Psoas muscle (tissue), 8 donors: Measurements from ENCODE around the gene TBC1D22A. TPM values are rescaled to one million over a fixed set of nuclear protein-coding genes. Genes with fewer than 3 reads are reported as not detected.
"Not testable (repeated sequence)": the region's sequence is repeated elsewhere in the genome, so short reads cannot be mapped to it uniquely, and the experiment has no call there.

Experiments used
- ATAC-seq, 4 donors: fragments of 200-7000 bp; cut with Tn5 transposase; one replicate each; pipeline ENCODE4 v1.9.1; 2020; ENCODE audit warnings: moderate library complexity in 3 of 4, mild to moderate bottlenecking in 2 of 4
- DNase-seq, 2 donors: peaks; one replicate each; pipeline ENCODE4 v3.0.0-alpha.2; 2020
- H3K27ac ChIP-seq: fragments of 200-600 bp; one replicate; pipeline ENCODE4 v1.8.0; 2022
- H3K27me3 ChIP-seq, 3 donors: fragments of 200-600 bp in 1 of 3; one replicate each; pipeline versions ENCODE4 v1.6.1 to v1.8.0; 2013 to 2022; ENCODE audit warnings: low read length in 2 of 3, mild to moderate bottlenecking in 2 of 3, moderate library complexity in 1 of 3; ENCODE audit not compliant: insufficient read depth in 3 of 3
- H3K36me3 ChIP-seq, 2 donors: fragments of 200-600 bp in 1 of 2; one replicate each; pipeline versions ENCODE4 v1.6.1 to v1.8.0; 2013 to 2022; ENCODE audit warnings: low read depth in 1 of 2, mild to moderate bottlenecking in 1 of 2, moderate library complexity in 1 of 2; ENCODE audit not compliant: insufficient read depth in 1 of 2
- H3K4me1 ChIP-seq: fragments of 200-600 bp; one replicate; pipeline ENCODE4 v1.8.0; 2022
- H3K4me3 ChIP-seq: fragments of 200-600 bp; one replicate; pipeline ENCODE4 v1.8.0; 2022; ENCODE audit warnings: mild to moderate bottlenecking
- H3K9me3 ChIP-seq: fragments of 200-600 bp; one replicate; pipeline ENCODE4 v1.8.0; 2022
- WGBS, 3 donors: extraction: QIAGEN DNeasy Blood & Tissue Kit; methylation state at CpG; one replicate each; pipeline versions ENCODE4 v1.1.6 to v1.1.7; 2013; 5-methylcytosine and 5-hydroxymethylcytosine counted together
- intact Hi-C, 2 donors: fragments of 100-400 bp; cut with DNase I; formaldehyde crosslinking; loops; one replicate each; pipeline versions ENCODE4 v1.11.0 to v1.14.2; 2022
- polyA plus RNA-seq, 3 donors: library from polyadenylated mRNA; stranded (reverse); fragments of 200-250 nt; gene quantifications; one replicate each; pipeline ENCODE4 v1.2.3, GENCODE V29; 2013
- total RNA-seq, 4 donors: library from RNA; stranded (reverse); fragmentation: NEBNext Ultra II Directional in 2 of 4; extraction: Animal tissue kit (Norgen Biotek cat#: 25700) in 2 of 4; gene quantifications; one replicate each; pipeline versions ENCODE4 v1.2.1 to v1.2.4, GENCODE V29; 2021 to 2023
- TF ChIP-seq, protein P1 (sequence below): fragments of 200-600 bp; IDR thresholded peaks from one replicate; pipeline ENCODE4 v1.8.0; 2022; ENCODE audit warnings: antibody characterized with exemption
- donor health status: healthy with polysubstance abuse.
- donor health status: DM: no; HTN: no; CAD: no; lungs with moderate emphysema.
- donor health status: Bipolar disorder and iron deficiency.
- donor health status: healthy.
- donor health status: DM: yes; HTN: yes; CAD: no.
- donor health status: DM: no; HTN: no; CAD: no.
- donor health status: DM: no; HTN: no; CAD: no.
- donor health status: DM: yes; HTN: yes; CAD: no.

Gene TBC1D22A
- total and polyA plus RNA-seq, 7 donors, result 11.7 to 25.0 (median 18.9) TPM

DNA sequence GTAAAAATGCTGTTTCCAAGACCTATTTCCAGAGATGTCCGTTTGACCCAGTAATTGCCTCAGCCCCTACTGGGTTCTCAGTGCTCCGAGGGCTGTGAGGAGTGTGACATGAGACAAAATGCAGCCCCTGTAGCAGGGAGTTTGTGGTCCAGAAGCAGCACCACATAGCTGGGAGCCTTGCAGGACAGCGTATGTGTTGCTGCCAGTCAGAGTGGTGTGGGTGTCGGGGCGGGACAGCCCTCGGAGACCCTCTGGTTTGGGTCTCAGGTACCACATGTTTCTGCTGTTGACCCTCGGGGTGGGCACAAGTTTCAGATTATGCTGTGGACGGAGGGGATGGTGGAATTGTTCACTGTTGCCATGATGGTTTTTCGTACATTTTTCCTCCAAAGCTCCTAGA is 17.2 kb downstream of the TBC1D22A start:
- H3K4me3 ChIP-seq, result no peak overlapping the region
- H3K27ac ChIP-seq, result no peak overlapping the region
- H3K27me3 ChIP-seq, result no peaks in the 10 kb centered on the region
- no peak for DNase-seq
- H3K9me3 ChIP-seq, result no peaks in the 10 kb centered on the region
- TF ChIP-seq, protein P1, sequence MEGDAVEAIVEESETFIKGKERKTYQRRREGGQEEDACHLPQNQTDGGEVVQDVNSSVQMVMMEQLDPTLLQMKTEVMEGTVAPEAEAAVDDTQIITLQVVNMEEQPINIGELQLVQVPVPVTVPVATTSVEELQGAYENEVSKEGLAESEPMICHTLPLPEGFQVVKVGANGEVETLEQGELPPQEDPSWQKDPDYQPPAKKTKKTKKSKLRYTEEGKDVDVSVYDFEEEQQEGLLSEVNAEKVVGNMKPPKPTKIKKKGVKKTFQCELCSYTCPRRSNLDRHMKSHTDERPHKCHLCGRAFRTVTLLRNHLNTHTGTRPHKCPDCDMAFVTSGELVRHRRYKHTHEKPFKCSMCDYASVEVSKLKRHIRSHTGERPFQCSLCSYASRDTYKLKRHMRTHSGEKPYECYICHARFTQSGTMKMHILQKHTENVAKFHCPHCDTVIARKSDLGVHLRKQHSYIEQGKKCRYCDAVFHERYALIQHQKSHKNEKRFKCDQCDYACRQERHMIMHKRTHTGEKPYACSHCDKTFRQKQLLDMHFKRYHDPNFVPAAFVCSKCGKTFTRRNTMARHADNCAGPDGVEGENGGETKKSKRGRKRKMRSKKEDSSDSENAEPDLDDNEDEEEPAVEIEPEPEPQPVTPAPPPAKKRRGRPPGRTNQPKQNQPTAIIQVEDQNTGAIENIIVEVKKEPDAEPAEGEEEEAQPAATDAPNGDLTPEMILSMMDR, result no peak
- intact Hi-C loops, result no loop called here
- WGBS, 3 donors, result 82 to 90% (median 87%) methylated on average over 9 of the region's 9 CpGs
- ATAC-seq, result no peak
- no peaks in the 10 kb centered on the region for H3K36me3 ChIP-seq
- H3K4me1 ChIP-seq, result peaks cover 11% of the 10 kb centered on the region

DNA sequence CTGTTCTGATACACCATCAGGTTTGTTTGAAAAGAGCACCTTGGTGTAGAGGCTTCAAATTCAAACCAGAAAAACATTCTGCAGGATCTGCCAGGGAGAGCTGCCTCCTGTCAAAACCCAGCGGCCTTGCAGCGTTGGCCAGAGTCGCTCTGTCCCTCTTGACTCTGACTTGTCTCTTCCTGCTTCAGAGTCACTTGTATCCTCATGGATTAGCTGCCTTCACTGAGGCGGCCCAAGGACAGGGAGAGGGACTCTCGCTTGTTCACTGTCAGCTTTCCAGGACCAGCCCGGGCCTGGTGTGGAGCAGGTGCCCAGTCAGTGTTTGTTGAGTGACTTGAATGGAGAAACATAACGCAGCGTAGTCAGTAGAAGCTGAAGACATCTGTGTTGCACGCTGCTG is 18.0 kb downstream of the TBC1D22A start:
- intact Hi-C loops, result no loop called here
- TF ChIP-seq, protein P1, result no peak
- Histone ChIP-seq H3K4me1 (peaks cover 9% of the 10 kb centered on the region), H3K36me3 (no peaks in the 10 kb centered on the region), H3K4me3 (no peak overlapping the region), H3K27ac (no peak overlapping the region), H3K9me3 (no peaks in the 10 kb centered on the region), H3K27me3 (no peaks in the 10 kb centered on the region)
- no peak for DNase-seq
- 77 to 84% (median 79%) methylated on average over 9 of the region's 9 CpGs for WGBS, 3 donors
- ATAC-seq, result peak in 2 of 4 donors; percentile 22 to 60

- H3K9me3 ChIP-seq, result no peaks in the 10 kb centered on the region
- peaks cover 6% of the 10 kb centered on the region for H3K4me1 ChIP-seq
- H3K27me3 ChIP-seq, result no peaks in the 10 kb centered on the region
- ATAC-seq (no peak), DNase-seq (no peak)
- WGBS, 3 donors, result 95 to 96% (median 95%) methylated on average over 9 of the region's 9 CpGs
- H3K27ac ChIP-seq, result no peak overlapping the region
- H3K36me3 ChIP-seq, result no peaks in the 10 kb centered on the region
- TF ChIP-seq, protein P1, result no peak
- intact Hi-C loops, result no loop called here
- no peak overlapping the region for H3K4me3 ChIP-seq
Observed at GRCh38 chr22:46781291-46781690, 18.8 kb downstream of the TBC1D22A start.

GRCh38 chr22:46782200-46782599 is 19.8 kb downstream of the TBC1D22A start:
- H3K4me3 ChIP-seq, H3K27ac ChIP-seq, ATAC-seq, intact Hi-C loops, H3K9me3 ChIP-seq, H3K36me3 ChIP-seq, H3K4me1 ChIP-seq, H3K27me3 ChIP-seq, DNase-seq: not testable (repeated sequence)
- WGBS, 3 donors, result 88 to 92% (median 89%) methylated on average over 10 of the region's 10 CpGs

- H3K9me3 ChIP-seq, result no peaks in the 10 kb centered on the region
- TF ChIP-seq, protein P1, result no peak
- no peak for ATAC-seq
- H3K4me1 ChIP-seq, result no peaks in the 10 kb centered on the region
- no peak overlapping the region for H3K27ac ChIP-seq
- no peaks in the 10 kb centered on the region for H3K36me3 ChIP-seq
- DNase-seq, result no peak
- H3K4me3 ChIP-seq, result no peak overlapping the region
- no peaks in the 10 kb centered on the region for H3K27me3 ChIP-seq
- intact Hi-C loops, result no loop called here
- 91 to 96% (median 93%) methylated on average over 3 of the region's 3 CpGs for WGBS, 3 donors
Observed at GRCh38 chr22:46783721-46784120, 21.3 kb downstream of the TBC1D22A start.
